CD14-positive monocyte (primary cell): ENCODE measurements around the gene APOL1. TPM values are rescaled to one million over a fixed set of nuclear protein-coding genes. Genes with fewer than 3 reads are reported as not detected.
A peak's percentile ranks its signal among the peaks of the same experiment; 100 is the strongest.

ENCODE experiments used
- DNase-seq, 3 donors: peaks; one replicate each; pipeline ENCODE4 v3.0.0-alpha.2; 2011 to 2022
- H2AFZ ChIP-seq: 2 replicates; pipeline ENCODE4 v1.6.0; 2012; ENCODE audit warnings: mild to moderate bottlenecking, low read depth, low read length, inconsistent platforms; ENCODE audit not compliant: insufficient read depth, poor library complexity, severe bottlenecking
- H3K27ac ChIP-seq, 2 donors: 1 replicate in 1 of 2; 2 replicates in 1 of 2; pipeline ENCODE4 v1.5.1; 2012 to 2013; ENCODE audit warnings: low read length in 2 of 2, control low read depth in 1 of 2, inconsistent platforms in 1 of 2, low read depth in 1 of 2, mild to moderate bottlenecking in 1 of 2
- H3K27me3 ChIP-seq, 2 donors: one replicate each; pipeline versions ENCODE4 v1.6.0 to v1.6.1; 2011 to 2013; ENCODE audit warnings: low read length in 2 of 2; ENCODE audit not compliant: control insufficient read depth in 2 of 2, insufficient read depth in 2 of 2
- H3K36me3 ChIP-seq, 2 donors: replicated peaks in 1 of 2; 1 replicate in 1 of 2; 2 replicates in 1 of 2; pipeline versions ENCODE4 v1.5.1 to v1.6.1; 2012 to 2013; ENCODE audit warnings: low read length in 2 of 2, control low read depth in 1 of 2, inconsistent platforms in 1 of 2, mild to moderate bottlenecking in 1 of 2; ENCODE audit not compliant: insufficient read depth in 2 of 2, control insufficient read depth in 1 of 2
- H3K4me1 ChIP-seq, 2 donors: 1 replicate in 1 of 2; 2 replicates in 1 of 2; pipeline versions ENCODE4 v1.5.1 to v1.6.1; 2012 to 2013; ENCODE audit warnings: low read length in 2 of 2, control low read depth in 1 of 2, inconsistent platforms in 1 of 2, mild to moderate bottlenecking in 1 of 2, moderate library complexity in 1 of 2; ENCODE audit not compliant: insufficient read depth in 2 of 2, control insufficient read depth in 1 of 2
- H3K4me2 ChIP-seq: replicated peaks from 2 replicates; pipeline ENCODE3; 2012; ENCODE audit warnings: low read length, moderate library complexity, mild to moderate bottlenecking; ENCODE audit not compliant: poor library complexity, severe bottlenecking; ENCODE audit errors: extremely low read depth
- H3K4me3 ChIP-seq, 3 experiments: fragments of 200-600 bp in 1 of 3; sonication (generic) in 1 of 3; replicated peaks in 1 of 3; 1 replicate in 2 of 3; 2 replicates in 1 of 3; pipeline ENCODE4 v1.5.1; 2011 to 2013; ENCODE audit warnings: low read length in 3 of 3, mild to moderate bottlenecking in 3 of 3, control low read depth in 2 of 3, low read depth in 2 of 3, inconsistent platforms in 1 of 3, moderate library complexity in 1 of 3
- H3K79me2 ChIP-seq: 2 replicates; pipeline ENCODE4 v1.6.0; 2012; ENCODE audit warnings: mild to moderate bottlenecking, control low read depth, inconsistent platforms, low read length, moderate library complexity; ENCODE audit not compliant: insufficient read depth
- H3K9ac ChIP-seq: 2 replicates; pipeline ENCODE4 v1.6.0; 2017; ENCODE audit warnings: low read length, mild to moderate bottlenecking; ENCODE audit not compliant: insufficient read depth, poor library complexity, severe bottlenecking
- H3K9me3 ChIP-seq, 2 donors: replicated peaks in 1 of 2; 1 replicate in 1 of 2; 2 replicates in 1 of 2; pipeline versions ENCODE4 v1.5.1 to v1.6.1; 2012 to 2013; ENCODE audit warnings: low read length in 2 of 2, control low read depth in 1 of 2; ENCODE audit not compliant: control insufficient read depth in 1 of 2, insufficient read depth in 1 of 2
- H4K20me1 ChIP-seq: 2 replicates; pipeline ENCODE4 v1.6.0; 2012; ENCODE audit warnings: mild to moderate bottlenecking, low read length, control low read depth, moderate library complexity; ENCODE audit not compliant: insufficient read depth
- H3K27ac Mint-ChIP-seq, 7 donors: one replicate each; pipeline ENCODE4 v1.8.0; 2020; ENCODE audit warnings: mild to moderate bottlenecking in 7 of 7, mixed read lengths in 7 of 7, moderate library complexity in 6 of 7, inconsistent platforms in 2 of 7
- H3K27me3 Mint-ChIP-seq, 3 donors: one replicate each; pipeline ENCODE4 v1.8.0; 2021 to 2022; ENCODE audit warnings: low read depth in 3 of 3, mild to moderate bottlenecking in 3 of 3, mixed read lengths in 3 of 3, moderate library complexity in 3 of 3, inconsistent platforms in 1 of 3
- H3K36me3 Mint-ChIP-seq, 2 donors: one replicate each; pipeline ENCODE4 v1.8.0; 2020; ENCODE audit warnings: mixed read lengths in 2 of 2, inconsistent platforms in 1 of 2, mild to moderate bottlenecking in 1 of 2
- H3K4me1 Mint-ChIP-seq: one replicate; pipeline ENCODE4 v1.8.0; 2020; ENCODE audit warnings: mild to moderate bottlenecking, mixed read lengths
- H3K4me3 Mint-ChIP-seq, 2 donors: one replicate each; pipeline ENCODE4 v1.8.0; 2020; ENCODE audit warnings: mild to moderate bottlenecking in 2 of 2, mixed read lengths in 2 of 2, moderate library complexity in 1 of 2
- H3K9me3 Mint-ChIP-seq, 7 donors: one replicate each; pipeline ENCODE4 v1.8.0; 2020 to 2022; ENCODE audit warnings: mixed read lengths in 7 of 7, mild to moderate bottlenecking in 6 of 7, moderate library complexity in 6 of 7, inconsistent platforms in 2 of 7
- WGBS: methylation state at CpG from one replicate; pipeline ENCODE4 v1.1.5; 2013; ENCODE audit warnings: missing lambda C conversion rate; ENCODE audit not compliant: insufficient coverage; 5-methylcytosine and 5-hydroxymethylcytosine counted together
- intact Hi-C, 2 donors: fragments of 100-400 bp; cut with micrococcal nuclease; formaldehyde crosslinking; loops; one replicate each; pipeline versions ENCODE4 v1.15.0 to v1.15.1; 2023
- polyA plus RNA-seq, 3 donors: library from polyadenylated mRNA; depleted of rRNA in 1 of 3; unstranded in 2 of 3; stranded (reverse) in 1 of 3; fragments of 300-500 nt in 2 of 3; fragments of >200 nt in 1 of 3; fragmentation: Illumina TruSeq in 2 of 3; gene quantifications; 1 replicate in 2 of 3; 2 replicates in 1 of 3; pipeline ENCODE4 v1.2.3, GENCODE V29; 2012 to 2021
- TF ChIP-seq, protein P1 (sequence below): fragments of 200-600 bp; IDR thresholded peaks from one replicate; pipeline ENCODE4 v1.8.0; 2022; ENCODE audit warnings: antibody characterized with exemption, mild to moderate bottlenecking

The APOL1 gene
- polyA plus RNA-seq, 3 donors, result 3.4 to 7.5 (median 6.1) TPM

DNA sequence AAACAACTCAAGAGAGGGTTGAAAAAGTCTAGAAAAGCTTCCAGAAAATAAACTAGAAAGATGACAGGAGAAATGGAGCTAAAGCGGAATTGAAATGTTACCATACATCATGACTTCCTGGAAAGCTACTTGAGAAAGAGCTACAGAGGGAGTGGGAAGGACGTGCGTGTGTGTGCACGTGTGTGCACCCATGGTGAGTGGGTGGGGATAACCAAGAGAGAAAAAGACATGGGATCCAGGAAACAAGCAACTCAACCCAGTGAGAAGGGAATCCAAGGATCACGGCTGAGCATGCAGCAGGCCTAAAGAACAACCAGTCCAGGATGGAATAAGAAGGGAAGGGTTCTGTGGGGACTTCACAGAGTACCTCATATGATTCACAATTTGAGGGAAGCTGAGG lies 21.6 kb downstream of the APOL1 start:
- peaks cover 24% of the 10 kb centered on the region for H4K20me1 ChIP-seq
- H3K4me2 ChIP-seq, result no peak overlapping the region
- WGBS, result 92% methylated on average over 3 of the region's 5 CpGs
- no peaks in the 10 kb centered on the region for H3K27me3 ChIP-seq
- no peaks in the 10 kb centered on the region for H3K36me3 ChIP-seq
- Mint-ChIP-seq H3K4me3 (no peak overlapping the region), H3K36me3 (peaks cover under 1 to 4% of the 10 kb centered on the region in 2 donors), H3K4me1 (peaks cover 19% of the 10 kb centered on the region), H3K9me3 (no peaks in the 10 kb centered on the region), H3K27me3 (peaks cover 4 to 9% (median 5%) of the 10 kb centered on the region in 3 donors), H3K27ac (peak overlapping the region in 1 of 7 donors; percentile 26)
- H3K4me1 ChIP-seq, result peaks cover 10 to 15% of the 10 kb centered on the region in 2 donors
- no peak overlapping the region for H3K4me3 ChIP-seq
- no peak overlapping the region for H2AFZ ChIP-seq
- no peaks in the 10 kb centered on the region for H3K9me3 ChIP-seq
- TF ChIP-seq, protein P1, sequence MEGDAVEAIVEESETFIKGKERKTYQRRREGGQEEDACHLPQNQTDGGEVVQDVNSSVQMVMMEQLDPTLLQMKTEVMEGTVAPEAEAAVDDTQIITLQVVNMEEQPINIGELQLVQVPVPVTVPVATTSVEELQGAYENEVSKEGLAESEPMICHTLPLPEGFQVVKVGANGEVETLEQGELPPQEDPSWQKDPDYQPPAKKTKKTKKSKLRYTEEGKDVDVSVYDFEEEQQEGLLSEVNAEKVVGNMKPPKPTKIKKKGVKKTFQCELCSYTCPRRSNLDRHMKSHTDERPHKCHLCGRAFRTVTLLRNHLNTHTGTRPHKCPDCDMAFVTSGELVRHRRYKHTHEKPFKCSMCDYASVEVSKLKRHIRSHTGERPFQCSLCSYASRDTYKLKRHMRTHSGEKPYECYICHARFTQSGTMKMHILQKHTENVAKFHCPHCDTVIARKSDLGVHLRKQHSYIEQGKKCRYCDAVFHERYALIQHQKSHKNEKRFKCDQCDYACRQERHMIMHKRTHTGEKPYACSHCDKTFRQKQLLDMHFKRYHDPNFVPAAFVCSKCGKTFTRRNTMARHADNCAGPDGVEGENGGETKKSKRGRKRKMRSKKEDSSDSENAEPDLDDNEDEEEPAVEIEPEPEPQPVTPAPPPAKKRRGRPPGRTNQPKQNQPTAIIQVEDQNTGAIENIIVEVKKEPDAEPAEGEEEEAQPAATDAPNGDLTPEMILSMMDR, result no peak
- no peak overlapping the region for H3K9ac ChIP-seq
- no peaks in the 10 kb centered on the region for H3K79me2 ChIP-seq
- no peak for DNase-seq
- intact Hi-C loops, result loop anchor here in 1 of 2 donors (10.0 kb wide), 1 partner anchor 80 kb away; no protein-coding TSS in a partner anchor
- H3K27ac ChIP-seq, result no peak overlapping the region

DNA sequence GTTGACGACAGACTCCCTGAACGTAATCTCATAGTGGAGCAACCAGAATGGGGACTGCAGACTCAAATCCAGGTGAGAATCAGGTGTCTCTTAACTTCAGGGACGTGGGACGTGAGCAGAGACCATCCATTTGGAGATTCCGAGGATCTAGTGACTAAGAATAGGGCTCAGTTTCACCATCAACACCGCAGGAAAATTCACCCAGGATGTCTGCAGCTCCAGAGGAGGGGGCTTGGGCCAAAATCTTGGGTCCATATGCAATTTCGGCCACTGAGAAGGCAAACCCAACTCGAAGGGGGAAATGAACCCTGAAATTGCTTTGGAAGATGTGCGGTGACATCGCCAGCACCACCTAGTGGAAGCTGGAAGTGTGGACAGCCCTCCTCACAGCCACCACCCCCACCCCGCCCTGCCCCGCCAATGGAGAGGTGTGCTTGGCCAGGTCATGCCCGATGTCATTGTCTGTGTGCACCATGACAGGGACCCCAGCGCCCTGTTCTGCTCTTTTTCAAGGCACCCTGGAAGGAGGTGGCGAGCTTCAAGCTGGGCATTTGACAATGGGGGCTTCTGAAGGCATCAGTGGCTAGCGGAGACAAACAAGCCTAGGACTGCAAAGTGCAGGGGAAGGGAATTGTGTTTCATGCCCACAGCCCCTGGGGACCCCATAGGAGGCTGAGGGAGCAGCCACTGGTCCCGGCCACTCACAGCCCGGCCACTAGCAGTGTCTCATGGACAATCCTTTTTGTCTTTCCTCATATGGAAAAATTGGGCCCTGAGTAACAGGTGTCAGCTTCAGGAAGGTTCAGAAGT lies 24.8 kb downstream of the APOL1 start:
- no peak overlapping the region for H3K4me3 ChIP-seq
- H3K9ac ChIP-seq, result no peak overlapping the region
- TF ChIP-seq, protein P1, result peak; percentile 82
- no peaks in the 10 kb centered on the region for H3K9me3 Mint-ChIP-seq
- peaks cover 18 to 25% of the 10 kb centered on the region in 2 donors for H3K36me3 ChIP-seq
- H3K4me3 Mint-ChIP-seq, result no peak overlapping the region
- H3K27me3 ChIP-seq, result no peaks in the 10 kb centered on the region
- peaks cover 0 to 2% (median 1%) of the 10 kb centered on the region in 3 donors for H3K27me3 Mint-ChIP-seq
- peak; percentile 60 to 68 (median 62) for DNase-seq
- 66% methylated on average over 5 of the region's 18 CpGs for WGBS
- no peak overlapping the region for H2AFZ ChIP-seq
- H3K79me2 ChIP-seq, result no peaks in the 10 kb centered on the region
- intact Hi-C loops, result loop anchor here (5.0 to 10.0 kb wide), 2 partner anchors 83 to 85 kb away; no protein-coding TSS in a partner anchor
- no peak overlapping the region for H3K4me2 ChIP-seq
- H3K4me1 Mint-ChIP-seq, result peaks cover 32% of the 10 kb centered on the region
- H4K20me1 ChIP-seq, result peaks cover 55% of the 10 kb centered on the region
- no peak overlapping the region for H3K27ac ChIP-seq
- H3K9me3 ChIP-seq, result no peaks in the 10 kb centered on the region
- H3K4me1 ChIP-seq, result peaks cover 16 to 34% of the 10 kb centered on the region in 2 donors
- H3K36me3 Mint-ChIP-seq, result peaks cover 23 to 31% of the 10 kb centered on the region in 2 donors
- peak overlapping the region in 1 of 7 donors; percentile 57 for H3K27ac Mint-ChIP-seq
